A549 (cell line): ENCODE results near the gene LARGE1. TPM values are rescaled to one million over a fixed set of nuclear protein-coding genes. Genes with fewer than 3 reads are reported as not detected.

ENCODE experiments used
- ATAC-seq, 2 experiments: fragments of 200-7000 bp in 1 of 2; fragments of >200 bp in 1 of 2; cut with Nextera tagmentation in 1 of 2; cut with Tn5 transposase in 1 of 2; 3 replicates each; pipeline versions ENCODE4 v1.8.0 to v1.9.1; 2018 to 2020; ENCODE audit warnings: mild to moderate bottlenecking in 1 of 2, moderate library complexity in 1 of 2
- CTCF ChIA-PET: fragments of 300-600 bp; sonication (Branson Sonifier 250); formaldehyde crosslinking; extraction: SDS; loops from one replicate; lab custom pipeline; 2021; ENCODE audit warnings: antibody characterized with exemption, inconsistent platforms; lab: Yijun Ruan, JAX
- POLR2A ChIA-PET: fragments of 350-600 bp; formaldehyde crosslinking; extraction: SDS; loops from one replicate; lab custom pipeline; 2021; ENCODE audit warnings: antibody characterized with exemption, inconsistent platforms; lab: Yijun Ruan, JAX
- DNase-seq, 2 experiments: peaks; one replicate each; pipeline versions ENCODE4 v3.0.0 to v3.0.0-alpha.2; 2011 to 2016; ENCODE audit warnings: low read depth in 1 of 2, low spot score in 1 of 2
- FAIRE-seq: peaks from 2 replicates; lab custom pipeline; 2011; peaks lifted over from hg19 to GRCh38; lab: Jason Lieb, UNC
- H3K27ac ChIP-seq, 2 experiments: fragments of >200 bp; sonication (Bioruptor Twin); formaldehyde crosslinking; 3 replicates each; pipeline ENCODE4 v1.5.1; 2016 to 2017
- H3K4me1 ChIP-seq: fragments of >200 bp; sonication (Bioruptor Twin); formaldehyde crosslinking; 3 replicates; pipeline ENCODE4 v1.6.1; 2016
- H3K4me2 ChIP-seq: fragments of >200 bp; sonication (Bioruptor Twin); formaldehyde crosslinking; 3 replicates; pipeline ENCODE4 v1.6.1; 2016
- H3K4me3 ChIP-seq: fragments of >200 bp; sonication (Bioruptor Twin); formaldehyde crosslinking; 3 replicates; pipeline ENCODE4 v1.5.1; 2016
- H3K9me3 ChIP-seq: fragments of >200 bp; sonication (Bioruptor Twin); formaldehyde crosslinking; 3 replicates; pipeline ENCODE4 v1.6.1; 2016
- ATOH8 ChIP-seq: fragments of 250-450 bp; sonication (Bioruptor Pico); IDR thresholded peaks from 2 replicates; pipeline ENCODE4 v1.5.0; 2020; ENCODE audit warnings: low read depth, mild to moderate bottlenecking, moderate library complexity
- BHLHE40 ChIP-seq: IDR thresholded peaks from 2 replicates; pipeline ENCODE4 v1.6.1; 2012; ENCODE audit warnings: low read depth, low read length, inconsistent platforms
- CBX8 ChIP-seq: fragments of 200-600 bp; sonication (generic); IDR thresholded peaks from 2 replicates; pipeline ENCODE4 v1.6.1; 2016
- CEBPB ChIP-seq, 2 experiments: fragments of >200 bp in 1 of 2; sonication (Bioruptor Twin) in 1 of 2; formaldehyde crosslinking in 1 of 2; IDR thresholded peaks; 2 replicates each; pipeline ENCODE4 v1.6.1; 2012 to 2016
- CTCF ChIP-seq: fragments of >200 bp; sonication (Bioruptor Twin); formaldehyde crosslinking; IDR thresholded peaks from 3 replicates; pipeline ENCODE4 v1.5.1; 2016
- EHF ChIP-seq: fragments of 250-450 bp; sonication (Bioruptor Pico); IDR thresholded peaks from 2 replicates; pipeline ENCODE4 v1.5.0; 2020; ENCODE audit warnings: mild to moderate bottlenecking
- ELK1 ChIP-seq: fragments of 150-350 bp; IDR thresholded peaks from 2 replicates; pipeline ENCODE4 v1.6.1; 2014; ENCODE audit warnings: low read depth, mild to moderate bottlenecking, low read length
- FOSL2 ChIP-seq, 2 experiments: fragments of 450-650 bp in 1 of 2; fragments of >200 bp in 1 of 2; sonication (Bioruptor Twin) in 1 of 2; formaldehyde crosslinking; IDR thresholded peaks; 2 replicates each; pipeline versions ENCODE4 v1.5.0 to v1.6.1; 2016 to 2020; ENCODE audit warnings: mild to moderate bottlenecking in 1 of 2, moderate library complexity in 1 of 2
- FOXS1 ChIP-seq: fragments of 250-450 bp; sonication (Bioruptor Pico); IDR thresholded peaks from 2 replicates; pipeline ENCODE4 v1.5.0; 2020; ENCODE audit warnings: mild to moderate bottlenecking, moderate library complexity
- HDAC2 ChIP-seq: fragments of 200-600 bp; sonication (generic); IDR thresholded peaks from 2 replicates; pipeline ENCODE4 v1.6.1; 2016
- HEYL ChIP-seq: fragments of 250-450 bp; sonication (Bioruptor Pico); IDR thresholded peaks from 2 replicates; pipeline ENCODE4 v1.8.0; 2021; ENCODE audit warnings: mild to moderate bottlenecking, moderate library complexity
- JUN ChIP-seq, 2 experiments: fragments of >200 bp; sonication (Bioruptor Twin); formaldehyde crosslinking; IDR thresholded peaks; 2 replicates in 1 of 2; 3 replicates in 1 of 2; pipeline ENCODE4 v1.6.1; 2016 to 2017
- JUNB ChIP-seq: fragments of >200 bp; sonication (Bioruptor Twin); formaldehyde crosslinking; IDR thresholded peaks from 2 replicates; pipeline ENCODE4 v1.6.1; 2016
- KDM5A ChIP-seq: fragments of 200-600 bp; sonication (generic); IDR thresholded peaks from 2 replicates; pipeline ENCODE4 v1.6.1; 2016; ENCODE audit warnings: antibody characterized with exemption, mild to moderate bottlenecking
- MAZ ChIP-seq: fragments of 150-350 bp; IDR thresholded peaks from 2 replicates; pipeline ENCODE4 v1.6.1; 2014; ENCODE audit warnings: antibody characterized with exemption, low read depth, low read length, borderline replicate concordance
- PBX3 ChIP-seq: IDR thresholded peaks from 2 replicates; pipeline ENCODE4 v1.6.1; 2012
- POLR2A ChIP-seq: IDR thresholded peaks from 2 replicates; pipeline ENCODE4 v1.6.1; 2012; ENCODE audit warnings: mild to moderate bottlenecking, low read length
- POLR2AphosphoS2 ChIP-seq: conservative IDR thresholded peaks from 2 replicates; pipeline ENCODE4 v1.6.1; 2012; ENCODE audit warnings: low read length, improper control_type of control experiment, inconsistent platforms
- RCOR1 ChIP-seq: fragments of 150-350 bp; IDR thresholded peaks from 2 replicates; pipeline ENCODE4 v1.6.1; 2014; ENCODE audit warnings: antibody characterized with exemption, low read length, low read depth
- SMC3 ChIP-seq: fragments of >200 bp; sonication (Bioruptor Twin); formaldehyde crosslinking; IDR thresholded peaks from 3 replicates; pipeline ENCODE4 v1.6.1; 2018; ENCODE audit warnings: inconsistent platforms
- SREBF2 ChIP-seq: fragments of 450-650 bp; IDR thresholded peaks from 2 replicates; pipeline ENCODE4 v1.6.1; 2014; ENCODE audit warnings: mild to moderate bottlenecking, moderate library complexity
- TFCP2L1 ChIP-seq: fragments of 250-450 bp; sonication (Bioruptor Pico); IDR thresholded peaks from 2 replicates; pipeline ENCODE4 v1.5.0; 2021; ENCODE audit warnings: mild to moderate bottlenecking
- TP53 ChIP-seq: fragments of 250-450 bp; sonication (Bioruptor Pico); IDR thresholded peaks from 2 replicates; pipeline ENCODE4 v1.5.0; 2021; ENCODE audit warnings: mild to moderate bottlenecking, moderate library complexity
- ZFP36 ChIP-seq: fragments of 450-650 bp; IDR thresholded peaks from 2 replicates; pipeline ENCODE4 v1.6.1; 2014; ENCODE audit warnings: borderline replicate concordance; ENCODE audit not compliant: partially characterized antibody
- WGBS: methylation state at CpG from one replicate; pipeline ENCODE4 v1.1.6; 2017; ENCODE audit errors: missing lambda C conversion rate; 5-methylcytosine and 5-hydroxymethylcytosine counted together
- polyA plus RNA-seq, 4 experiments: library from polyadenylated mRNA; depleted of rRNA in 3 of 4; stranded (reverse); fragments of >200 nt; fragmentation: RNase III in 1 of 4; extraction: RNeasy Plus Mini Kit Qiagen cat#74134 plus additional on column Dnase treatment in 1 of 4; gene quantifications; 2 replicates in 3 of 4; 3 replicates in 1 of 4; pipeline ENCODE4 v1.2.3, GENCODE V29; 2011 to 2017
- TF ChIP-seq, protein P1 (sequence below): IDR thresholded peaks from 2 replicates; pipeline ENCODE4 v1.6.1; 2012; ENCODE audit warnings: low read depth, borderline replicate concordance
- TF ChIP-seq, protein P2 (sequence below): IDR thresholded peaks from 2 replicates; pipeline ENCODE4 v1.6.1; 2012

LARGE1 gene
- polyA plus RNA-seq, 2 of the 4 experiments (the other 2 are of a cell fraction): 2.7 to 5.8 TPM

DNA sequence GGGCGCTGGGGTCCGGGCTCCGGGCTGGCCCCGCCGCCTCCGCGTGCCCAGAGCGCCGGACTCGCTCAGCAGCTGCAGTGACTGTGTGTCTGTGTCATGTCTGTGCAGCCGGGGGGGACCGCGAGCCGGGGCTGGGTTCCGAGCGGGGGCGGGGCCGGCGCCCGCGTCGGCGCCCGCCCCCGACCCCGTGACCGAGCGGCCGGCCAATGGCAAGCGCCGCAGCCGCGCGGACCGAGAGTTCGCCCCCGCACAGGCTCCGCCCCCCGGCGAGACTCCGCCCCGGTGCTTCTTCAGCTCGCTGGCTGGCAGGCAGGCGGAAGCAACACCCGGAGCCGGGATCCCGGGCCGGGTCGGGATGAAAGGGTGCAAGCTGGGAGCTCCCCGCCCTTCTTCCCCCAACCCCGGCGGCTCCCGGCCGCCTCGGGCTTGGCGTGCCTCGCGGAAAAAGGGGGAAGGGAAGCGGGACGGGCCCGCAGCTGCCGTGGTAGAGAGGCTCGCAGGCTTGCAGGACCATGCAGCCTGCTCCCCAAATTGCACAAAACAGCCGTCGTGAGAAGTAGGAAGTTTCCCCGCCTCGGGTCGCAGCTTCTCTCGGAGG is 750 bp upstream of the LARGE1 start:
- Histone ChIP-seq H3K4me3 (peak overlapping the region; percentile 66), H3K4me1 (peaks cover 9% of the 10 kb centered on the region; the same call in 2 of the 3 replicates), H3K9me3 (no peaks in the 10 kb centered on the region), H3K27ac (peak overlapping the region; percentile 68 to 91), H3K4me2 (peak overlapping the region; percentile 99)
- ChIA-PET CTCF (interaction anchor here (1.0 to 4.3 kb wide), 3 partner anchors 31 to 1310 kb away, joined by 3 to 17 read pairs (median 4); no protein-coding TSS in a partner anchor), POLR2A (interaction anchor here (0.5 to 0.6 kb wide), 3 partner anchors 402 to 1233 kb away, joined by 3 read pairs; no protein-coding TSS in a partner anchor)
- FAIRE-seq: no peak
- TF ChIP-seq CEBPB (IDR thresholded peaks at IDR 0.05) (no peak), JUNB (no peak), EHF (CRISPR knock-in tag) (no peak), FOXS1 (CRISPR knock-in tag) (no peak), ELK1 (no peak), CBX8 (no peak), CTCF (no peak), MAZ (no peak), ZFP36 (no peak), POLR2A (peak; percentile 73), HDAC2 (no peak), JUN (IDR thresholded peaks at IDR 0.05) (0 out of 5 replicates have a peak, but pooled peaks of 1 of the 2 experiments have one; percentile 26), TFCP2L1 (no peak)
- TF ChIP-seq, protein P1, sequence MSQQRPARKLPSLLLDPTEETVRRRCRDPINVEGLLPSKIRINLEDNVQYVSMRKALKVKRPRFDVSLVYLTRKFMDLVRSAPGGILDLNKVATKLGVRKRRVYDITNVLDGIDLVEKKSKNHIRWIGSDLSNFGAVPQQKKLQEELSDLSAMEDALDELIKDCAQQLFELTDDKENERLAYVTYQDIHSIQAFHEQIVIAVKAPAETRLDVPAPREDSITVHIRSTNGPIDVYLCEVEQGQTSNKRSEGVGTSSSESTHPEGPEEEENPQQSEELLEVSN: no peak
- TF ChIP-seq, protein P2, sequence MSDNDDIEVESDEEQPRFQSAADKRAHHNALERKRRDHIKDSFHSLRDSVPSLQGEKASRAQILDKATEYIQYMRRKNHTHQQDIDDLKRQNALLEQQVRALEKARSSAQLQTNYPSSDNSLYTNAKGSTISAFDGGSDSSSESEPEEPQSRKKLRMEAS: peak; percentile 54; the same call in 1 of the 2 replicates
- 0% methylated on average over 8 of the region's 69 CpGs for WGBS
- peak; percentile 51 to 85 for DNase-seq
- peak; percentile 85 to 92 for ATAC-seq

GRCh38 chr22:33919391-33920196 is 682 bp downstream of the LARGE1 start:
- CTCF ChIA-PET: interaction anchor here (0.9 to 1.3 kb wide), 3 partner anchors 192 to 1235 kb away, joined by 3 to 5 read pairs (median 4); no protein-coding TSS in a partner anchor
- peak overlapping the region; percentile 68 to 91 for H3K27ac ChIP-seq
- WGBS: 19% methylated on average over 20 of the region's 57 CpGs
- no peak for TF ChIP-seq RCOR1
- no peak for TF ChIP-seq BHLHE40
- TF ChIP-seq TP53 (CRISPR knock-in tag): no peak
- no peak for TF ChIP-seq POLR2A
- no peak for TF ChIP-seq JUNB
- no peak for TF ChIP-seq PBX3
- TF ChIP-seq JUN (IDR thresholded peaks at IDR 0.05): no peak
- no peak for TF ChIP-seq SMC3
- TF ChIP-seq CEBPB (IDR thresholded peaks at IDR 0.05): no peak
- no peak for TF ChIP-seq POLR2AphosphoS2
- no peak for TF ChIP-seq EHF (CRISPR knock-in tag)
- no peak for TF ChIP-seq KDM5A
- TF ChIP-seq FOSL2 (IDR thresholded peaks at IDR 0.05): no peak
- no peak for TF ChIP-seq FOSL2 (CRISPR knock-in tag; IDR thresholded peaks at IDR 0.05)
- TF ChIP-seq CBX8: no peak
- TF ChIP-seq MAZ: no peak
- no peak for TF ChIP-seq SREBF2
- no peak for TF ChIP-seq HEYL (CRISPR knock-in tag)
- TF ChIP-seq ATOH8: no peak
- TF ChIP-seq, all 56 proteins: peak for 0
- Histone ChIP-seq H3K4me1 (peaks cover 9% of the 10 kb centered on the region; the same call in 2 of the 3 replicates), H3K4me3 (peak overlapping the region; percentile 66), H3K4me2 (peak overlapping the region; percentile 91), H3K9me3 (no peaks in the 10 kb centered on the region)
- POLR2A ChIA-PET: no interaction called here
- DNase-seq (peak in 1 of 2 experiments; percentile 3), ATAC-seq (peak in 1 of 2 experiments; percentile 3; a peak in 3 of 6 replicates), FAIRE-seq (no peak)
